Smooth muscle cell (in vitro differentiated cells): ENCODE data around the gene XPR1. TPM values are rescaled to one million over a fixed set of nuclear protein-coding genes. Genes with fewer than 3 reads are reported as not detected.

Experiments used
- DNase-seq: peaks from one replicate; lab custom pipeline; 2025; ENCODE audit not compliant: unreplicated experiment; lab: John Stamatoyannopoulos, UW
- H2AFZ ChIP-seq: fragments of 200-600 bp; sonication (generic); 2 replicates; pipeline ENCODE4 v1.6.0; 2016; ENCODE audit warnings: antibody characterized with exemption, low read depth, mild to moderate bottlenecking
- H3F3A ChIP-seq: fragments of 200-600 bp; sonication (generic); 2 replicates; pipeline ENCODE4 v1.6.0; 2017; ENCODE audit warnings: antibody characterized with exemption, low read depth
- H3K27ac ChIP-seq: fragments of 200-600 bp; sonication (generic); 2 replicates; pipeline ENCODE4 v1.5.1; 2016; ENCODE audit warnings: low read depth, mild to moderate bottlenecking
- H3K27me3 ChIP-seq: fragments of 200-600 bp; sonication (generic); 2 replicates; pipeline ENCODE4 v1.6.1; 2016; ENCODE audit warnings: low read depth, mild to moderate bottlenecking
- H3K36me3 ChIP-seq: fragments of 200-600 bp; sonication (generic); 2 replicates; pipeline ENCODE4 v1.5.1; 2016; ENCODE audit warnings: low read depth
- H3K4me1 ChIP-seq: fragments of 200-600 bp; sonication (generic); 2 replicates; pipeline ENCODE4 v1.5.1; 2016; ENCODE audit warnings: low read depth
- H3K4me2 ChIP-seq: fragments of 200-600 bp; sonication (generic); 2 replicates; pipeline ENCODE4 v1.6.0; 2016; ENCODE audit warnings: mild to moderate bottlenecking
- H3K4me3 ChIP-seq: fragments of 200-600 bp; sonication (generic); 2 replicates; pipeline ENCODE4 v1.5.1; 2016; ENCODE audit warnings: mild to moderate bottlenecking
- H3K79me2 ChIP-seq: fragments of 200-600 bp; sonication (generic); 2 replicates; pipeline ENCODE4 v1.6.0; 2016; ENCODE audit warnings: low read depth, mild to moderate bottlenecking
- H3K9ac ChIP-seq: fragments of 200-600 bp; sonication (generic); 2 replicates; pipeline ENCODE4 v1.6.0; 2016; ENCODE audit warnings: low read depth
- H3K9me3 ChIP-seq: fragments of 200-600 bp; sonication (generic); replicated peaks from 2 replicates; pipeline ENCODE4 v1.5.1; 2016; ENCODE audit warnings: low read depth
- H4K20me1 ChIP-seq: fragments of 200-600 bp; sonication (generic); 2 replicates; pipeline ENCODE4 v1.6.0; 2016; ENCODE audit warnings: low read depth
- CTCF ChIP-seq: fragments of 200-600 bp; sonication (generic); IDR thresholded peaks from 2 replicates; pipeline ENCODE4 v1.5.1; 2017; ENCODE audit warnings: borderline replicate concordance, mild to moderate bottlenecking, antibody characterized with exemption; ENCODE audit not compliant: insufficient read depth, poor library complexity, severe bottlenecking
- WGBS: methylation state at CpG from one replicate; pipeline ENCODE4 v1.1.7; 2016; ENCODE audit warnings: low lambda C conversion rate; 5-methylcytosine and 5-hydroxymethylcytosine counted together
- polyA plus RNA-seq: library from polyadenylated mRNA; unstranded; fragments of >200 nt; fragmentation: Nextera tagmentation; extraction: Ambion mirVana; gene quantifications from 2 replicates; pipeline ENCODE4 v1.2.1, GENCODE V29; 2016
- total RNA-seq: library from RNA; depleted of rRNA; stranded (reverse); fragments of >200 nt; gene quantifications from 2 replicates; pipeline ENCODE4 v1.2.3, GENCODE V29; 2014

Gene XPR1
- total and polyA plus RNA-seq, 2 experiments from 2014 or later, result 9.5 to 27.6 TPM

- 97% methylated on average over 7 of the region's 7 CpGs for WGBS
- no peak for TF ChIP-seq CTCF
- Histone ChIP-seq H3K4me1 (no peaks in the 10 kb centered on the region), H3K27me3 (no peaks in the 10 kb centered on the region), H3F3A (no peaks in the 10 kb centered on the region), H3K9ac (no peak overlapping the region), H4K20me1 (no peaks in the 10 kb centered on the region), H3K79me2 (no peaks in the 10 kb centered on the region), H2AFZ (no peak overlapping the region), H3K36me3 (no peaks in the 10 kb centered on the region), H3K9me3 (no peaks in the 10 kb centered on the region), H3K4me2 (no peak overlapping the region), H3K4me3 (no peak overlapping the region), H3K27ac (no peak overlapping the region)
- no peak for DNase-seq
Measured at GRCh38 chr1:180934563-180934962, 302.7 kb downstream of the XPR1 start.

- Histone ChIP-seq H3F3A (no peaks in the 10 kb centered on the region), H3K9ac (no peak overlapping the region), H3K79me2 (no peaks in the 10 kb centered on the region), H3K4me1 (no peaks in the 10 kb centered on the region), H4K20me1 (no peaks in the 10 kb centered on the region), H3K4me3 (no peak overlapping the region), H3K9me3 (no peaks in the 10 kb centered on the region), H2AFZ (no peak overlapping the region), H3K27ac (no peak overlapping the region), H3K27me3 (no peaks in the 10 kb centered on the region), H3K4me2 (no peak overlapping the region), H3K36me3 (no peaks in the 10 kb centered on the region)
- no peak for DNase-seq
- no peak for TF ChIP-seq CTCF
- 90% methylated on average over 40 of the region's 45 CpGs for WGBS
Measured at GRCh38 chr1:180935326-180936109, 303.7 kb downstream of the XPR1 start.

- Histone ChIP-seq H3K79me2 (no peaks in the 10 kb centered on the region), H3K27ac (no peak overlapping the region), H4K20me1 (no peaks in the 10 kb centered on the region), H3K4me3 (no peak overlapping the region), H3K9me3 (no peaks in the 10 kb centered on the region), H3K4me2 (no peak overlapping the region), H3F3A (no peaks in the 10 kb centered on the region), H3K4me1 (no peaks in the 10 kb centered on the region), H2AFZ (no peak overlapping the region), H3K27me3 (no peaks in the 10 kb centered on the region), H3K9ac (no peak overlapping the region), H3K36me3 (no peaks in the 10 kb centered on the region)
- 97% methylated on average over 28 of the region's 28 CpGs for WGBS
- no peak for DNase-seq
- no peak for TF ChIP-seq CTCF
Measured at GRCh38 chr1:180936110-180937011, 304.5 kb downstream of the XPR1 start.
